DMS114 treated with DMSO at 0.1 percent for 48 hours (cell line): ENCODE data around the gene LIPN.
"Not testable (repeated sequence)": the region's sequence is repeated elsewhere in the genome, so short reads cannot be mapped to it uniquely, and the experiment has no call there.

ENCODE experiments used
- DNase-seq: peaks from one replicate; lab custom pipeline; 2025; ENCODE audit not compliant: unreplicated experiment; lab: John Stamatoyannopoulos, UW

LIPN gene

GRCh38 chr10:88759366-88760101 is at the start of gene LIPN:
Gene LIPN (plus strand): TSS chr10:88760020. CDS start chr10:88761406, 1,386 bp downstream.
- no peak for DNase-seq

GRCh38 chr10:88715517-88715916 is 44.3 kb upstream of the LIPN start:
- DNase-seq, result no peak

- no peak for DNase-seq
Observed at GRCh38 chr10:88721392-88721791, 38.4 kb upstream of the LIPN start.

GRCh38 chr10:88725798-88726197 is 34.0 kb upstream of the LIPN start:
- DNase-seq, result no peak

GRCh38 chr10:88728107-88728763 is 31.6 kb upstream of the LIPN start:
- no peak for DNase-seq

GRCh38 chr10:88730864-88731263 is 29.0 kb upstream of the LIPN start:
- DNase-seq, result no peak

- DNase-seq, result no peak
Observed at GRCh38 chr10:88731296-88731695, 28.5 kb upstream of the LIPN start.

GRCh38 chr10:88733215-88733614 is 26.6 kb upstream of the LIPN start:
- DNase-seq, result no peak

GRCh38 chr10:88735661-88736060 is 24.2 kb upstream of the LIPN start:
- no peak for DNase-seq

GRCh38 chr10:88741921-88742320 is 17.9 kb upstream of the LIPN start:
- not testable (repeated sequence) for DNase-seq

GRCh38 chr10:88742448-88742847 is 17.4 kb upstream of the LIPN start:
- no peak for DNase-seq

GRCh38 chr10:88744002-88744401 is 15.8 kb upstream of the LIPN start:
- no peak for DNase-seq

GRCh38 chr10:88745633-88746032 is 14.2 kb upstream of the LIPN start:
- no peak for DNase-seq

- no peak for DNase-seq
Observed at GRCh38 chr10:88754287-88754686, 5.5 kb upstream of the LIPN start.

- no peak for DNase-seq
Observed at GRCh38 chr10:88755753-88756152, 4.1 kb upstream of the LIPN start.

GRCh38 chr10:88756660-88757059 is 3.2 kb upstream of the LIPN start:
- no peak for DNase-seq

GRCh38 chr10:88762906-88763305 is 3.1 kb downstream of the LIPN start:
- DNase-seq, result no peak

- no peak for DNase-seq
Observed at GRCh38 chr10:88763441-88763840, 3.6 kb downstream of the LIPN start.

GRCh38 chr10:88764110-88764509 is 4.3 kb downstream of the LIPN start:
- DNase-seq, result no peak

GRCh38 chr10:88765816-88766215 is 6.0 kb downstream of the LIPN start:
- no peak for DNase-seq

GRCh38 chr10:88769384-88769783 is 9.6 kb downstream of the LIPN start:
- no peak for DNase-seq

- no peak for DNase-seq
Observed at GRCh38 chr10:88781206-88781605, 21.4 kb downstream of the LIPN start.

- DNase-seq, result no peak
Observed at GRCh38 chr10:88782222-88782621, 22.4 kb downstream of the LIPN start.
